Neutrophil (primary cell): Measurements from ENCODE around the gene FOXI2.

Experiments
- H3K27ac ChIP-seq: fragments of 200-600 bp; sonication (generic); 2 replicates; pipeline ENCODE4 v1.5.1; 2016; ENCODE audit warnings: mild to moderate bottlenecking, moderate library complexity
- H3K27me3 ChIP-seq: fragments of 200-600 bp; sonication (generic); 2 replicates; pipeline ENCODE4 v1.6.0; 2016; ENCODE audit warnings: mild to moderate bottlenecking
- H3K36me3 ChIP-seq: fragments of 200-600 bp; sonication (generic); 2 replicates; pipeline ENCODE4 v1.5.1; 2017
- H3K4me1 ChIP-seq, 2 experiments: fragments of 200-600 bp in 1 of 2; sonication (generic) in 1 of 2; 1 replicate in 1 of 2; 2 replicates in 1 of 2; pipeline versions ENCODE4 v1.5.1 to v1.6.1; 2013 to 2016; ENCODE audit warnings: low read depth in 1 of 2, low read length in 1 of 2, mild to moderate bottlenecking in 1 of 2, moderate library complexity in 1 of 2; ENCODE audit not compliant: control insufficient read depth in 1 of 2, insufficient read depth in 1 of 2
- H3K4me3 ChIP-seq, 2 experiments: fragments of 200-600 bp in 1 of 2; sonication (generic) in 1 of 2; 1 replicate in 1 of 2; 2 replicates in 1 of 2; pipeline ENCODE4 v1.5.1; 2013 to 2016; ENCODE audit warnings: low read depth in 1 of 2, low read length in 1 of 2, mild to moderate bottlenecking in 1 of 2, moderate library complexity in 1 of 2
- H3K9me3 ChIP-seq: fragments of 200-600 bp; sonication (generic); 2 replicates; pipeline ENCODE4 v1.5.1; 2016
- TF ChIP-seq, protein P1 (sequence below): fragments of 200-600 bp; sonication (generic); IDR thresholded peaks from 2 replicates; pipeline ENCODE4 v1.5.1; 2016; ENCODE audit warnings: antibody characterized with exemption

Gene FOXI2

DNA sequence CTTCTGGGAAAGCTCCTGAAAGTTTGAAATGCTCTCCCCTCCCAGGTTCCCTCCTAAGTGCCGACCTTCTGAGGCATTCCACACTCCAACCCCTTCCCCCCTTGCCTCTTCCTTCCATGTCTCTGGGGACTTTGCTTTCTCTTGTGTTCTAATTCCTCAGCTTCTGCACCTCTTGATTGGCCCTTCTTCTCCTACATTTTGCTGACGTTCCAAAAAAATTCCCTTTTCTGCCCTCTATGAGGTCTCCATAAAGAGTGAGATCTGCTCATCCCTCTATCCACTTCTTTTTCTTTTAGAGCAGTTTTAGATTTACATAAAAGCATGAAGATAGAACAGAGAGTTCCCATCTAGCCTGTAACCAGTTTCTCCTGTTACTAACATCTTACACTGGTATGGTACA is 22.3 kb downstream of the FOXI2 start:
- Histone ChIP-seq H3K4me1 (peaks cover 0 to 10% of the 10 kb centered on the region in 2 experiments), H3K4me3 (no peak overlapping the region), H3K27me3 (peaks cover 6% of the 10 kb centered on the region), H3K36me3 (no peaks in the 10 kb centered on the region), H3K27ac (no peak overlapping the region), H3K9me3 (no peaks in the 10 kb centered on the region)
- TF ChIP-seq, protein P1, sequence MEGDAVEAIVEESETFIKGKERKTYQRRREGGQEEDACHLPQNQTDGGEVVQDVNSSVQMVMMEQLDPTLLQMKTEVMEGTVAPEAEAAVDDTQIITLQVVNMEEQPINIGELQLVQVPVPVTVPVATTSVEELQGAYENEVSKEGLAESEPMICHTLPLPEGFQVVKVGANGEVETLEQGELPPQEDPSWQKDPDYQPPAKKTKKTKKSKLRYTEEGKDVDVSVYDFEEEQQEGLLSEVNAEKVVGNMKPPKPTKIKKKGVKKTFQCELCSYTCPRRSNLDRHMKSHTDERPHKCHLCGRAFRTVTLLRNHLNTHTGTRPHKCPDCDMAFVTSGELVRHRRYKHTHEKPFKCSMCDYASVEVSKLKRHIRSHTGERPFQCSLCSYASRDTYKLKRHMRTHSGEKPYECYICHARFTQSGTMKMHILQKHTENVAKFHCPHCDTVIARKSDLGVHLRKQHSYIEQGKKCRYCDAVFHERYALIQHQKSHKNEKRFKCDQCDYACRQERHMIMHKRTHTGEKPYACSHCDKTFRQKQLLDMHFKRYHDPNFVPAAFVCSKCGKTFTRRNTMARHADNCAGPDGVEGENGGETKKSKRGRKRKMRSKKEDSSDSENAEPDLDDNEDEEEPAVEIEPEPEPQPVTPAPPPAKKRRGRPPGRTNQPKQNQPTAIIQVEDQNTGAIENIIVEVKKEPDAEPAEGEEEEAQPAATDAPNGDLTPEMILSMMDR: no peak

DNA sequence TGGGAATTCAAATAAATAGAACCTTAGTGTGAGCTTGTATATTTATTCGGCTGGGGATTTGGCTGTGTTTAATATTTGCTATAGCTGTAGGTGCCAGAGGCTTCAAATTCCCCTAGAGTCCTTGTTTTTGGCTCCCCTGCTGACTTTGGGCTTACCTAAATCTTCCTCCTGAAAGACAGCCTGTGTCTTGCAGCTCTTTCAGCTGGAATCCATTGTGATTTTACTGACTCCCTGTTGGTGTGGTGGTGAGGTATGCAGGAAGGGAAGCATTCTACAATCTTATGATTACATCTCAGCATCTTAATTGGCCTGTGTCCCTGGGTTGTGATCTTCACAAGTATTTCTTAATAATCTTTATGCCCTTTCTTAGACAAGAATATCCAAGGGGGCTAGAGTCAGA is 25.9 kb downstream of the FOXI2 start:
- Histone ChIP-seq H3K4me3 (no peak overlapping the region), H3K36me3 (no peaks in the 10 kb centered on the region), H3K9me3 (no peaks in the 10 kb centered on the region), H3K27me3 (peaks cover 6% of the 10 kb centered on the region), H3K27ac (no peak overlapping the region), H3K4me1 (no peaks in the 10 kb centered on the region)
- TF ChIP-seq, protein P1: no peak

GRCh38 chr10:127774766-127775559 is 38.0 kb downstream of the FOXI2 start:
- Histone ChIP-seq H3K4me3 (no peak overlapping the region), H3K4me1 (no peaks in the 10 kb centered on the region)
- TF ChIP-seq, protein P1: no peak

GRCh38 chr10:127776816-127777215 is 39.8 kb downstream of the FOXI2 start:
- H3K36me3 ChIP-seq: no peaks in the 10 kb centered on the region
- no peak overlapping the region for H3K4me3 ChIP-seq
- no peaks in the 10 kb centered on the region for H3K4me1 ChIP-seq
- H3K27me3 ChIP-seq: no peaks in the 10 kb centered on the region
- H3K27ac ChIP-seq: no peak overlapping the region
- no peaks in the 10 kb centered on the region for H3K9me3 ChIP-seq
- TF ChIP-seq, protein P1: no peak

More at GRCh38 chr10:127774766-127775559, 38.0 kb downstream of the FOXI2 start:
- Histone ChIP-seq H3K36me3 (no peaks in the 10 kb centered on the region), H3K27me3 (no peaks in the 10 kb centered on the region), H3K27ac (no peak overlapping the region), H3K9me3 (no peaks in the 10 kb centered on the region)

- H3K9me3 ChIP-seq: no peaks in the 10 kb centered on the region
- no peak overlapping the region for H3K4me3 ChIP-seq
- TF ChIP-seq, protein P1: no peak
- no peaks in the 10 kb centered on the region for H3K36me3 ChIP-seq
- H3K27me3 ChIP-seq: no peaks in the 10 kb centered on the region
- H3K27ac ChIP-seq: no peak overlapping the region
- H3K4me1 ChIP-seq: no peaks in the 10 kb centered on the region
Measured at GRCh38 chr10:127781412-127781811, 44.4 kb downstream of the FOXI2 start.
